ENCODE results near the gene DSG2.

DSG2 gene

GRCh38 chr18:31573051-31573450, 75.1 kb downstream of the DSG2 start:
- TF ChIP-seq REST (IDR thresholded peaks at IDR 0.05; ENCODE audit: insufficient read depth in 1 of 2, low read depth in 2 of 2, low read length in 2 of 2) (no peak), SIN3A (IDR thresholded peaks at IDR 0.05; ENCODE audit: borderline replicate concordance, insufficient read depth, low read length) (no peak)

DNA sequence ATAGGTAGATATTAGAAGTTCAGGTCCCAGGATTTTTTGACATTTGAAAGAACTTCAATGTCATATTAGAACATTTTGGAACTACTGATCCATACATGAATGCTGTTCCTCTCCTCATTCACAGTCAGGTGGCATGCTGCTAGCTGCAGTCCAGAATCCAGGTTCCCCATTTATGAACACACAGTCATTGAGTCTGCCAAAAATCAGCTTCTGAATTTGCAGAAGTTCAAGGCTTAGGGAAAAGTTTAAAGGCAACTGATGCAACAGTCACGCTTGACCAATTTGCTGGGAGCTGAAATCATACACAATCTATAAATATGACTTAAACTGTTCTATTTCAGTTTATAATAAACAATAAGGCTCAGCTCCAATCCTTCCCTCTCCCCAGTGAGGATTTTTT, 76.4 kb downstream of the DSG2 start:
- TF ChIP-seq SIN3A (IDR thresholded peaks at IDR 0.05; ENCODE audit: borderline replicate concordance, insufficient read depth, low read length) (no peak), REST (IDR thresholded peaks at IDR 0.05; ENCODE audit: insufficient read depth in 1 of 2, low read depth in 2 of 2, low read length in 2 of 2) (no peak), TAF1 (IDR thresholded peaks at IDR 0.05; ENCODE audit: borderline replicate concordance, insufficient read depth, low read length) (no peak), FOXP2 (optimal IDR thresholded peaks at IDR 0.05; ENCODE audit: borderline replicate concordance, extremely low read depth, extremely low read length, insufficient read depth) (no peak), POLR2AphosphoS5 (IDR thresholded peaks at IDR 0.05; ENCODE audit: low read depth, low read length) (no peak)

DNA sequence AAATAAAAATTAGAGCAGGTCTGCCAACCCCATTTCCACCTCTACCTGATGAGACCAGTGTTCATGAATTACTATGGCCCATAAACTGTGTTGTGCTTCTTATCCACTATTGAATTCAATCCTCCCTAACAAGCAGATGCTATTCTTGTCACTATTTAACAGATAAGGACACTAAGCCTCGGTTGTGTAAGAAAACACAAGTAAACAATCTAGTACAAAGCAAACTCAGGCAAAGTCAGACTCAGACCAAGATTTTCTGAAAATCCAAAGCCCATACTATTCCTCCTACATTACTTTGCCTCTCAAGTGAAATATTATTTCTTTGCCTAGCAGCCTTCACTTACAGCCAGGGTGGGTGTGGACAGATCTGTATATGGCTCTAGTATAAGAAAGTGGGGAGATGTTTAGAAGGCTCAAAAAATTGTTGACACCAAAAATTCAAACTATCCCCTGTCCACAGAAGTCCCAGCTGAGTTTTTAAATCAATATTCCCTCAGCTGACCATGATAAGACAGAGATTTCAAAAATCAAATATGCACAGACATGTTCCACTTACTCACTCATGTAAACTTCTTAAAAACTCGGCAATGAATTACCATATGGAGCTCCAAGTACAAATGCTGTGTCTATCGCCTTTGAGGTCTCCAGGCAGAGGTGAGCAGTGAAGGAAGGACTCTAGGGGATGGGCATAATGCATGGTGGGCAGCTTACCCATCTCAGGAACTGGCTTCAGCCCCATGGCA, 77.7 kb downstream of the DSG2 start:
- TF ChIP-seq TAF1 (IDR thresholded peaks at IDR 0.05; ENCODE audit: borderline replicate concordance, insufficient read depth, low read length) (no peak), POLR2AphosphoS5 (IDR thresholded peaks at IDR 0.05; ENCODE audit: low read depth, low read length) (no peak), FOXP2 (optimal IDR thresholded peaks at IDR 0.05; ENCODE audit: borderline replicate concordance, extremely low read depth, extremely low read length, insufficient read depth) (no peak), REST (IDR thresholded peaks at IDR 0.05; ENCODE audit: insufficient read depth in 1 of 2, low read depth in 2 of 2, low read length in 2 of 2) (no peak), SIN3A (IDR thresholded peaks at IDR 0.05; ENCODE audit: borderline replicate concordance, insufficient read depth, low read length) (no peak)

DNA sequence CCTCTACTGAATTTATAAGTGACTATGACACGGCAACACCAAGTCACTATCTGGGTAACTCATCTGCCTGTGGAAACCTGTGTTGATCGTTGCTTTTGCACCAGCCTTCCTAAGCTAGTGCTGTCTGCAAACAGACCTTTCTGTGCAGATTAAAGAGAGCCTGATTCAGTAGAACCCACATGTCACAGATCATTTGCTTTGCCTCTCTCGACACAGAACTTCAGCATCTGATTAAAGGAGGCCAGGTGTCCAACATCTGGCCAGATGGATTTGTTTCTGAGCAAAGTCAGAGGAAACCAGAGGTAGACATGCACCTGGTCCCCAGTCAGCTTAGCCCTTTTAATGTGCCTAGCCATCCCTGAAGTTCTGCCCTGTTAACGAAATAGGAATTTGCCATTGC, 78.7 kb downstream of the DSG2 start:
- TF ChIP-seq SIN3A (IDR thresholded peaks at IDR 0.05; ENCODE audit: borderline replicate concordance, insufficient read depth, low read length) (no peak), REST (IDR thresholded peaks at IDR 0.05; ENCODE audit: insufficient read depth in 1 of 2, low read depth in 2 of 2, low read length in 2 of 2) (no peak)

GRCh38 chr18:31577195-31577594, 79.2 kb downstream of the DSG2 start:
- TF ChIP-seq TAF1 (IDR thresholded peaks at IDR 0.05; ENCODE audit: borderline replicate concordance, insufficient read depth, low read length) (no peak), FOXP2 (optimal IDR thresholded peaks at IDR 0.05; ENCODE audit: borderline replicate concordance, extremely low read depth, extremely low read length, insufficient read depth) (no peak), REST (IDR thresholded peaks at IDR 0.05; ENCODE audit: insufficient read depth in 1 of 2, low read depth in 2 of 2, low read length in 2 of 2) (no peak), POLR2AphosphoS5 (IDR thresholded peaks at IDR 0.05; ENCODE audit: low read depth, low read length) (no peak), SIN3A (IDR thresholded peaks at IDR 0.05; ENCODE audit: borderline replicate concordance, insufficient read depth, low read length) (no peak)
